GM21528 (cell line): Measurements from ENCODE around the gene TMEM201.
"Not testable (repeated sequence)": the region's sequence is repeated elsewhere in the genome, so short reads cannot be mapped to it uniquely, and the experiment has no call there.

Source experiments
- ATAC-seq: cut with Tn5 transposase; IDR thresholded peaks from one replicate; pipeline ENCODE4 v1.9.1; 2021; ENCODE audit warnings: mild to moderate bottlenecking, moderate library complexity; ENCODE audit not compliant: unreplicated experiment, low FRiP score

TMEM201 gene

GRCh38 chr1:9588551-9589143 is at the start of gene TMEM201:
Gene TMEM201, plus strand, starts transcription at chr1:9588911. Its CDS starts 20 bp downstream, at chr1:9588931.
- ATAC-seq, result peak; percentile 69

DNA sequence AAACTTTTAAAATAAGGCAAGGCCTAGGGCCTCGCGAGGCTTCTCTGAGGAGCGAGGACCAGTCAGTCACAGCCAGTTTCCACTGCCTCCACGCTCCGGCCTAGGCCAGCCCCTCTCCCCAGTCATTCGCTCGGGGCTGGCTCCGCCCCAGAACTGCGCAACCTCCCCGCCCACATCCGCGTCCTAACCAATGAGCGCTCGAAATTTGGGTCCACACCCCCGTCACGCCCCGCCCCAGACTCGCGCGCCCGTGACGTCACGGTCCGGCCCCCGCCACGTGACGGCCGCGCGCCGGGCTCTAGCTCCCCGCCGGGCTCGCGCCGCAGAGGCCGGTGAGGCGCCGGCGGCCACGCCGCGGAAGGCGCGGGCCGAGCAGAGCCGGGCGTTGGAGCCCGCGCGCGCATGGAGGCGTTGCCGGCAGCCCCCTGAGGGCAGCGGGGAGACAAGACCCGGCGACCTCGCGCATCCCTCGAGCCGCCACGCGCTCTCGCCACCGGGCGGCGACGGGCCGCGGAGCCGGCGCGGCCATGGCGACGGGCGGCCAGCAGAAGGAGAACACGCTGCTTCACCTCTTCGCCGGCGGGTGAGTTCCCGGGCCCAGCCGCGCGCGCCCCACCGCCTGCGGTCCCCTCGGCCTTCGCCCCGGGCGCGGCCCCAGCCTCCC is 49.4 kb upstream of the TMEM201 start, which contains the start of gene SLC25A33:
Gene SLC25A33, plus strand, starts transcription at position 301 of the 664 bp plus-strand sequence. Its CDS starts 227 bp downstream, at position 528.
- peak; percentile 93 for ATAC-seq

- ATAC-seq, result peak; percentile 51
Observed at GRCh38 chr1:9539829-9540550, 48.7 kb upstream of the TMEM201 start.

GRCh38 chr1:9542430-9542829 is 46.3 kb upstream of the TMEM201 start:
- ATAC-seq, result no peak

GRCh38 chr1:9544926-9545325 is 43.8 kb upstream of the TMEM201 start:
- no peak for ATAC-seq

- no peak for ATAC-seq
Observed at GRCh38 chr1:9549955-9550546, 38.7 kb upstream of the TMEM201 start.

DNA sequence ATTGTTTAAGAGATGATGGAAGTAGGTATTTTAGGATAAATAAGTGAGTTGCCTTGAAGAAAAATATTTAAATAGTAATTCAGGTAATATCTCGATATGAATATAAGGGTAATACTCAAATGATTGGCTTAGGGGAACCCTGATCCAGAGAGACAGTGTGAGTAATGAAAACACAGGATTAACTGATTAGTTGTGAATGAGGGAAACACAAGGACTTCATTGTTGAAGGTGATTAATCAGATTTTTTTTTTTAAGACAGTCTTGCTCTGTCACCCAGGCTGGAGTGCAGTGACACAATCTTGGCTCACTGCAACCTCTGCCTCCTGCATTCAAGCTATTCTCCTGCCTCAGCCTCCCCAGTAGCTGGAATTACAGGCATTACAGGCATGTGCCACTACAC is 36.7 kb upstream of the TMEM201 start:
- ATAC-seq, result no peak

- no peak for ATAC-seq
Observed at GRCh38 chr1:9553736-9554144, 35.0 kb upstream of the TMEM201 start.

DNA sequence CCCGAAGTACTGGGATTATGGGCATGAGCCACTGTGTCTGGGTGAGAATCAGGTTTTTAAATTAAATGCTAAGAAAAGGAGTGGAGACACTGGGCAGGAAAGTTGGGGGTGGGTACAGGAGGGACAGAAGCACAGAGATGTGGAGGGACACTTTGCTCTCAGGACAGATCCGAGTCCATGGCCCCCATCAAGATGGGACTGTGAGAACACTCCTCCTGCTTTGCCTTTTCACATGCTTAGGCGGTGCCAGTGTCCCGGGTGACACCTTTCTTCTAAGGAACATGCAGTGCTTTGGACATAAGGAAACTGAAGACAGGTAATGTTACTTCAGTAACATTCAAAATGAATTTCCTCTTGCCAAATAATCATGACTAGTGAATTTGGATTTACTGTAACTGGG is 32.8 kb upstream of the TMEM201 start:
- no peak for ATAC-seq

DNA sequence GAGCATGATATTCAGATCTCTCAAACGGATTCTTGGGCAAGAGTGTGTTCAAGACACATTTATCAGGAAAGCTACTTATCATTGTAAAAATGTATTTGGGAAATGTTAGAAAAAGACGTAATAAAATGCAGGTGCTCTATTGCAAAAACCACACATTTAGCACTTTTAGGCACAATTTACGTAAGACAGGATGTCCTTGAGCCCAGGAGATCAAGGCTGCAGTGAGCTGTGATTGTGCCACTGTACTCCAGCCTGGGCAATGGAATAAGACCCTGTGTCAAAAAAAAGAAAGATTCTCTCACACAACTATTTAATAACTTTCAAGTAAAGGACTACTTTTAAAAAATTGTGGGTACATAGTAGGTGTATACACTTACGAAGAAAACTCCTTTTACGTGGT is 31.1 kb upstream of the TMEM201 start:
- ATAC-seq, result no peak

GRCh38 chr1:9558271-9558945 is 30.3 kb upstream of the TMEM201 start:
- no peak for ATAC-seq

- no peak for ATAC-seq
Observed at GRCh38 chr1:9558946-9559545, 29.7 kb upstream of the TMEM201 start.

DNA sequence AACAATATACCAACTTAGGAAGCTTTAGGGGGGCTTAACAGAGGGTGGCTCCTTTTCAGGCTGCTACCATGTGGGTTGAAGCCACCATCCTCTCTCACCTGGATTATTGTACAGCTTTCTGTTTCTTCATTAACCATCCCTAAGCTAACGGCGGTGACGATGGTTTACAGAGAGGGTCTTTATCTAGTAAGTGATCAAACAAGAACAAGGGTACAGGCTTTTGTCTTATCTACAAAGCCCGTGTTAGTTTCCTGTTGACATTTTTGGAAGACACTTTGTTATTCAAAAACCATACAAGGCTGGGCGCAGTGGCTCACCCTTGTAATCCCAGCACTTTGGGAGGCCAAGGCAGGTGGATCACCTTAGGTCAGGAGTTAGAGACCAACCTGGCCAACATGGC is 29.0 kb upstream of the TMEM201 start:
- no peak for ATAC-seq

DNA sequence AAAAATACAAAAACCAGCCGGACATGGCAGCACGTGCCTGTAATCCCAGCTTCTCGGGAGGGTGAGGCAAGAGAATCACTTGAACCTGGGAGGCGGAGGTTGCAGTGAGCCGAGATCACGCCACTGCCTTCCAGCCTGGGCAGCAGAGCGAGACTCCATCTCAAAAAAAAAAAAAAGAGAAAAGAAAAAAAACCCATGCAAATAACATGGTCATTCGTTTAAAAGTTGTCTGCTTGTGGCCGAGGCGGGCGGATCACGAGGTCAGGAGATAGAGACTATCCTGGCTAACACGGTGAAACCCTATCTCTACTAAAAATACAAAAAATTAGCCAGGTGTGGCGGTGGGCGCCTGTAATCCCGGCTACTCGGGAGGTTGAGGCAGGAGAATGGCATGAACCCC is 28.6 kb upstream of the TMEM201 start:
- not testable (repeated sequence) for ATAC-seq

DNA sequence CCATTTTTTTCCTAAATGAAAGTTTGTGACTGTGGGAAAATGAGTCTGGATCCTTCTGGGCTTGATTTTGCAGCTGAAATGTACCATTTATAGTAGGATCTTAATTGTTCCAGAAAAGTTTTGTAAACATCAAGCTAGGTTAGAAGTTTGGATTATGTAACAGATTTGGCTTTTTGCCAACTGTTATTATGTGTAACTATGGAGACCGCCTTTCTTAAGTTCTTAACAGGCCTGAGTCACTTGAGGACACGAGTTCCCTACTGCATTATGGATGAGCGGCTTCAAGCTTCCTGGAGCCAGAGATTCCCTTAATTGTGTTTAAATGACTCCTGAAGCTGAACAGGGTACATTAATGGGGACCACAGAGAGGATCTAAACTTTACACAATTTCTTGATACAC is 27.3 kb upstream of the TMEM201 start:
- ATAC-seq, result no peak

DNA sequence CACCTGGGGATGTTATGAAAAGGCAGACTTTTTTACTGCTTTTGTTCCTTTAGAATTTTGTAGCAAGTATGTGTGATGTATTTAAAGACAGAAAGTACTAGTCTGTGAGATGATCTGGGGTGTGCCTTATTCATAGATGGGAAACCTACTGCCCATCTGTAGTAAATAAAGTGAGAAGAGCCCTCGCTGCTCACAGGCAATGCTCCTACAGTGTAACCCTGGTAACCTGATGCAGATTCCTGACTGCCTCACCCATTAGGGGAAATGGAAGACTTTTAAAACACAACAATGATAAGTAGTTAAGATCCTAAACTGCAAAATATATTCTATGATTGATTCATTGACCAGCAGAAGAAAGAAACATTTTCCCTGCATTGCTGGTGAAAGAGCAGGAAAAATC is 19.4 kb upstream of the TMEM201 start:
- no peak for ATAC-seq

DNA sequence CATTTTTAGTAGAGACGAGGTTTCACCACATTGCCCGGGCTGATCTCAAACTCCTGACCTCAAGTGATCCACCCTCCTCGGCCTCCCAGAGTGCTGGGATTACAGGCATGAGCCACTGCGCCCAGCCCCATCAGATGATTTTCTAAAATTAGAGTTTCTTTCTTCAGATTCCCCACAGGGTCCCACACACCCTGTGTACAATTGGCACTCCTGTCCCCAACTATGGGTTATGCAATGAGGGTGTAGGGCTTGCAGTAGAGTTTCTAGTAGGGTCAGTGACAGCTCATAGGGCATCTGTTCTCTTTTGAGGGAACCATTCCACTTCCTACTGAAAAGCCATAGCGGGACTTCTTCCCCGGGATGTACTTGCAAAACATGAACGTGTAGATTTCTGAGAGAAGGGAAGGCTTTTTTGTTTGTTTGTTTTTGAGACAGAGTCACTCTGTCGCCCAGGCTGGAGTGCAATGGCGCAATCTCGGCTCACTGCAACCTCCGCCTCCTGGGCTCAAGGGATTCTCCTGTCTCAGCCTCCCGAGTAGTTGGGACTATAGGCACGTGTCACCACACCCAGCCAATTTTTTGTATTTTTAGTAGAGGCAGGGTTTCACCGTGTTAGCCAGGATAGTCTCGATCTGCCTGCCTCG is 17.7 kb upstream of the TMEM201 start:
- not testable (repeated sequence) for ATAC-seq

DNA sequence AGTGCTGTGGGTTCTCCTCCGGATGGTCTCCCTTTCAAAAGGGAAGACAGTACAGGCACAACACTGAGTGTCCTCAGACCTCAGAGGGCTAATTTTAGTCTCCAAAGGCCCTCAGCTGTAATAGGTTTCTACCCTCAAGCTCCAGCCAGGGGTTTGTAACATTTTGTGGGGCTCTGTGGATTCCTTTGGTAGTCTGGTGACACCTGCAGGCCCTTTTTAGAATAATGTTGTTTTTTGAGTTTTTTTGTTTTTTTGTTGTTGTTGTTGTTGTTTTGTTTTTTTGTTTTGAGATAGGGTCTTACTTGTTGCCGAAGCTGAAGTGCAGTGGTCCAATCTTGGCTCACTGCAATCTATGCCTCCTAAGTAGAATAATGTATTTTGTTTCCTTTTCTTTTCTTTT is 15.0 kb upstream of the TMEM201 start:
- ATAC-seq, result no peak

- ATAC-seq, result no peak
Observed at GRCh38 chr1:9575486-9575885, 13.2 kb upstream of the TMEM201 start.

DNA sequence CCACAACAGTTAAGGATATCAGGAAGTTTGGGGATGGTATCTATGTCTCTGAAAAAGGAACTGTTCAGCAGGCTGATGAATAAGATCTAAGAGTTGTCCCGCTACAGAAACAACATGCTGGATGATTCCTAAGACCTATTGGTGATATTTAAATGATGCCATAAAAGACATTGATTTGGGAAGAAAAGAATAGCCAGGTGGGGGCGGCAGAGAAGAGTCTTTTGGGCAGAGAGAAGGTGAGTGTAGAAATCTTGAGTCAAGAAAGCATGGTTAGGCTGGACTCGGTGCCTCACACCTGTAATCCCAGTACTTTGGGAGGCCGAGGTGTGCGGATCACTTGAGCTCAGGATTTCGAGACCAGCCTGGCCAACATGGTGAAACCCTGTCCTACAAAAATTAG is 11.8 kb upstream of the TMEM201 start:
- no peak for ATAC-seq
